Fibroblast of pulmonary artery (primary cell): Measurements from ENCODE around the gene ERBB4.

Source experiments
- DNase-seq: peaks from one replicate; pipeline ENCODE4 v3.0.0-alpha.2; 2010; ENCODE audit warnings: low read depth
- H3K4me3 ChIP-seq: replicated peaks from 2 replicates; pipeline ENCODE4 v1.5.1; 2011; ENCODE audit warnings: low read depth, mild to moderate bottlenecking, control low read depth, low read length, moderate library complexity
- CTCF ChIP-seq: IDR thresholded peaks from 2 replicates; pipeline ENCODE4 v1.5.1; 2011; ENCODE audit warnings: mild to moderate bottlenecking, control low read depth, low read length, inconsistent platforms; ENCODE audit errors: missing control alignments

ERBB4 gene

GRCh38 chr2:212186166-212186565 lies 352.4 kb downstream of the ERBB4 start:
- no peak overlapping the region for H3K4me3 ChIP-seq
- no peak for TF ChIP-seq CTCF
- no peak for DNase-seq

DNA sequence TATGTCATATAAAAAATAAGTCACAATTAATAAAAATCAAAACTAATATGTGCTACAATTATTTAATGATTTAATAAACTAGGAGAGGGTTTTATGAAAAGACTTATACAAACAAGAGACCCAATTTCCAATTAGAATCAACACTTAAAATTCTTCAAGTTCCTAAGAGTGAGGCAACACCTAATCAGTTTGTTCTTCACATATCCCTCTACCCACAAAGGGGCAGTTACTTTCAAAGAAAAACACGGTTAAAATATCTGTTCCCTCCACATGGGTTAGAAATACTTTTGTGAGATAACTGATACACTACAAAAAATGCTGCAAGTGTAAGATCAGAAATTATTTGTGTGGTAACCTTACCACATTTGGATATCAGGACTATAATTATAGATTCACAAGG lies 357.0 kb downstream of the ERBB4 start:
- TF ChIP-seq CTCF = no peak
- DNase-seq = no peak
- H3K4me3 ChIP-seq = no peak overlapping the region

DNA sequence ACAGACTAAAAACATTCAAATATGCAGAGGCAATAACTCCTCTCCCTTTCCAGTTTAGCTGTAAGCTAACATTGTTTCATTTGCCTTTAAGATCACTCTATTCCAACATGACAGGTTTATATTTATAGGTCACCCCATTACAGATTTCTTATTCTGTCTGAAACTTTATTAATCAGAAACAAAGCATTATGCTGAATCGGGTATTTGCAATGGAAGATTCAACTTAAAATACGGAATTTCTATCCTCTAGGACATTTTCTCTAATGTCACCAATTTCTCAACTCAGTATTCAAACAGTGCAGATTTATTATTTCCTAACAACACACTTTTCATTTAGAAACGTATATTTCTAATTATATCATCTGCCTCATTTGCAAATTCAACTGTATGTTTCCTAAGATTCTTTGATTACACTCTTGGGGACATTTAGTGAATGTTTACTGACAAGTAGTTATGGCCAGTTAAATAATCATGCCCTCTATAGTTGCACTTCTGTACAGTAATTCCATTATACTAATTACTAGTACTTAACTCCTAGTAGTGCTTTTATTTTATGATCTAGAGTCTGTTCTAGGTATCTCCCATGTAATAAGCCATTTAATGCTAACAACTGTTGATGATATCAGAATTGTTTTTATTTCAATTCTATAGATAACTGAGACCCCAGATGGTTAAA lies 358.1 kb downstream of the ERBB4 start:
- H3K4me3 ChIP-seq = no peak overlapping the region
- TF ChIP-seq CTCF = no peak
- DNase-seq = no peak

DNA sequence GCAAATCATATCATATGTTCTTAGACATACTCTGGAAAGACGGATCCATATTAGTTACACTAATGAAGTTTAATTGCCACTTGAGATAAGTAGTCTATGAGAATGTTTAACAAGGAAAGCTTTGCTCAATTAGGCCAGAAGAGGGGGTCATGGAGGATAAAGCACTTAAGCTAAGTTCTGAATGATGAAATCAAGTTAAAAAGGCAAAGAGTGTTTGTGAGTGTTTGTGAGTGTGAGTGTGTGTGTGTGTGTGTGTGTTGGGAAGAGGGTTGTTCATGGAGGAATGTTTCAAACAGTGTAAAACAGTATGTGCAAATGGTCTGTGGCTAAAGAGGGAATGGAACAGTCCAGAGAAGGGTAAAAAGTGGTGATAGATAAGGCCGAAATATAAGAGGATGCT lies 360.9 kb downstream of the ERBB4 start:
- peak; percentile 8 for DNase-seq
- no peak overlapping the region for H3K4me3 ChIP-seq
- TF ChIP-seq CTCF = peak; percentile 22

- no peak for TF ChIP-seq CTCF
- H3K4me3 ChIP-seq = no peak overlapping the region
- DNase-seq = no peak
These were observed 362.5 kb downstream of the ERBB4 start for GRCh38 chr2:212176151-212176550.

DNA sequence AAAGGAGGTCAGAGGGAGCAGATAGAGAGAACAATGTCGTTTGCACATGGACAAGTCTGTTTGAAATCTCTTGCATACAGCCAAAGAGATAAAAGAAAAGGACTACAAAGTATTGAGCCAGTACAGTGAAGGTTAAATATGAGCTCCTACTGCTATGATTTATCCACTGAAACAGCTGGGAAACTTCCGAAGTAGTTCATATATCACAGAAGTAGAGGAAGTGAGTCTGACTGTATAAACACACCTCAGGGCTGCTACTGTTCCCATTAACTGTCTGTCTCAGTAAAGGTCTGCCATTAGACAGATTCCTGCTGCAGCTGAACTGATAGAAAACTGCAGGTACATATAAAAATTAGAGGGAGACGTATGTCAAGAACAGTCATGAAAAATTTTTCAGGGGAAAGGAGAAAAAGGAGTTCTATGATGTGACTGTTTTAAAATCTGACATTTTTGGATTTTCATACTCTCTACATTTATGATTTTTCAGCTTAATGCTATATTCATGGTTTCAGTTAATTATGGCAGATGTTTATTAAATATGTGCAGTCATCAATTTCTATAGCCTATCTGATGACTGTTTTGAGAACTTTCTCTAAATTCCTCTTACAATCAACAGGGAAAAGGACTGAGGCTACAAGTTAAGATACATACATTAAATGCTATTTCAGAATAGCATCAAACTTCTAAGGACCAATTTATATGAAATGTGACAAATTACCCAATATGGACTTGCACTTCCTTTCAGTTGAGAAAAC lies 364.7 kb downstream of the ERBB4 start:
- no peak overlapping the region for H3K4me3 ChIP-seq
- no peak for TF ChIP-seq CTCF
- DNase-seq = no peak
